HG02759 (cell line): ENCODE measurements around the gene CCDC9.

Experiments
- ATAC-seq: cut with Tn5 transposase; IDR thresholded peaks from one replicate; pipeline ENCODE4 v1.9.1; 2021; ENCODE audit warnings: mild to moderate bottlenecking, moderate library complexity; ENCODE audit not compliant: unreplicated experiment

Gene CCDC9

DNA sequence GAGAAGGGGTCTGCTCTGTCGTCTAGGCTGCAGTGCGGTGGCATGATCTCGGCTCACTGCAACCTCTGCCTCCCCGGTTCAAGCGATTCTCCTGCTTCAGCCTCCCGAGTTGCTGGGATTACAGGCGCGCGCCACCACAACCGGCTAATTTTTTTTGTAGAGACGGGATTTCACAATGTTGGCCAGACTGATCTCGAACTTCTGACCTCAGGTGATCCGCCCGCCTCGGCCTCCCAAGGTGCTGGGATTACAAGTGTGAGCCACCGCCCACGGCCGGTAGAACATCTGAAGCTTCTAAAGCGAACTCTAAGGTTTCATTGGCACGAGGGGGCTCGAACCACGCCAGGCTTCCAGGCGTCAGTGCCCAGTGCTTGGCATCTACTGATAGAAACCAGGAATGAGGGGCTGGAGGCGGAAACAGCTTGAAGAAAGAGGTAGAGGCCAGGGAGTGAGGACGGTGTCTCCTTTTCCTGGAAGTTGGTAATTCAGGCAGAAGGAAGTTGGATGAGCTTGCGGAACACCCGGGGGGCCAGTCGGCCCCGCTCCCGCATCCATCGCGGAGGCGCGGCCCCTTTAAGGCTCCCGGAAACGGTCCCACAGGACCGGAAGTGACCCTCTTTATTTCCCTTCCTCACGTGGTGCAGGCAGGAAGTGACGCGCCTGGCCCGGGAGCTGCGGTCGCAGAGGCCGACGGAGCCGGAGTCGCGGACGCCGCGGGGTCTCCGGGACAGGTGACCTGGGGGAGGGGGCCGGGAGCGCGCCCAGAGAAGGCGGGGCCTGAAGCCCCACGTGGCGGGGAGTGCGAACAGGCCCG lies at the start of gene CCDC9:
TSS of gene CCDC9 (plus strand) at position 647 of the 814 bp plus-strand sequence. CDS start 1,876 bp downstream, outside the sequence.
- peak; percentile 66 for ATAC-seq

- no peak for ATAC-seq
These were observed 46.8 kb upstream of the CCDC9 start for GRCh38 chr19:47209319-47210179.

GRCh38 chr19:47210180-47210490 lies 46.2 kb upstream of the CCDC9 start:
- no peak for ATAC-seq

DNA sequence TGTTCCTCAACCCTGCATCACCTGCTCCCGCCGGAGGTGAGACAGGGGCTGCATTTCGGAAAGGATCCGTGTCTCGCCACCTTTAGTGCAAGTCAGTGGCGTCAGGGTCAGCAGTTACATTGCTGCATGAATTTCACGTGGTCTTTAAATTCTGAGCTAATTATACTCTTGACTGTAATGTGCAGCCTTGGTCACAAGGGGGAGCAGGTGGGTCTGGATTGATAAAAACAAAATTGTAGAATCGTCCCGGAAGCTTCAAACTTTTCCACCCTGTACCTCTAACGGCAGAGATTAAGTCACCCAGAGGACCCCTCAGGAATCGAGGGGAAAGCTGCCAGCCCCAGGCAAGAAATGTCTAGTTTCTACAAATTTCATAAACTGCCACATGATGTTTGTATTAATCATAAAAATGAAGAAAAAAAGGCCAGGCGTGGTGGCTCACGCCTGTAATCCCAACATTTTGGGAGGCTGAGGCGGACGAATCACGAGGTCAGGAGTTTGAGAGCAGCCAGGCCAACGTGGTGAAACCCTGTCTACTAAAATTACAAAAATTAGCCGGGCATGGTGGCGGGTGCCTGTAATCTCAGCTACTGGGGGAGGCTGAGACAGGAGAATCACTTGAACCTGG lies 45.5 kb upstream of the CCDC9 start:
- no peak for ATAC-seq

- ATAC-seq, result no peak
These were observed 40.7 kb upstream of the CCDC9 start for GRCh38 chr19:47215581-47215980.

DNA sequence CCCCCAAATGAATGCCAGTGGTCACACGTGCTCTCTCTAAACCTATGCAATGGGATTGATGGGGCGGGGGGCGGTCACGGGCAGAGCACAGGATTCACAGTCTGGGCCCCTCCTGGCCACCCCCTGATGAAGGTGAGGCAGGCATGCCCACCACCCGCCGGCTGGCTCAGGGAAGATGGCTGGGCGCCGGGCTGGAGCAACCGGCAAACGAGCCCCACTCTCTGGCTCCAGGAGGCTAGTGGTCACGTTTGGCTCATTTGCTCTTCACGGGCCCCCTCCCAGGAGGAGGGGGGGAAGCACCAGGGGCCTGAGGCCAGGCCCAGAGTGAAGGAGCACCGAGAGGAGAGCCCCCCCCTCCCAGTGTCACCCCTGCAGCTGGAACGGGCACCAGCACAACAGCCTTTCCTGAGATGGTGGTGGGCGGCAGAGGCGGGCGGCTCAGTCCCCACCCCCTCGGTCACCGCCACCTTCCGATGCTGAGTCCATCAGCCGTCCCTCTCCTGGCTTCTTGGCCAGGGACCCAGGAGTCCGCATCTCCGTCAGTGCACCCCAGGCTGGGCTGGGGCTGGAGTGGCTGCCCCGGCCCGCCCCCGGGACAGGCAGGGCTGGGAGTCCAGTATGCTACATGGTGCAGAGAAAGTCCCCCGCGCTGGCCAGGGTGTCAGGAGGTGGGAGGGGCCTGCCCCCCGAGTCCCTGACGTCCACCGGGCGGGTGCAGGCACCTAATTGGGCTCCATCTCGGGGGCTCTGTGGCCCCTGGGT lies 35.1 kb upstream of the CCDC9 start:
- no peak for ATAC-seq

DNA sequence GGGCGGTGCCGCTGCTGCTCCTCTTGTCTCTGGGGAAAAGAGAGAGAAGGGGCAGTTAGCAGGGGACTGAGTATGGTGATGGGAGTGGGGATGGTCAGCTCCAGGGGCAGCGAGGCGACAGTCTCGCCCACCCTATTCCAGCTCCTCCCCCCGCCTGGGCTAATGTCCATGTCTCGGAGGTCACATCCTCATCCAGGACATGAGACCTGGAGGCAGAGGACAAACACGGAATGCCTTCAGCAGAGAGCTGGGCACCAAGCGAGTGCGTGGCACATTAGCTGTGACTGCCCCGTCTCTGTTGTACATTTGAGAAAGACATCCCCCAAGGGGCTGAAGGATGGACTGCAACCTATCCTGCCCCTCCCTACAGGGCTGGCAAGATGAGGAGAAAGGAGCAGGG lies 34.4 kb upstream of the CCDC9 start:
- ATAC-seq, result no peak

GRCh38 chr19:47225746-47226425 lies 30.4 kb upstream of the CCDC9 start:
- peak; percentile 48 for ATAC-seq

DNA sequence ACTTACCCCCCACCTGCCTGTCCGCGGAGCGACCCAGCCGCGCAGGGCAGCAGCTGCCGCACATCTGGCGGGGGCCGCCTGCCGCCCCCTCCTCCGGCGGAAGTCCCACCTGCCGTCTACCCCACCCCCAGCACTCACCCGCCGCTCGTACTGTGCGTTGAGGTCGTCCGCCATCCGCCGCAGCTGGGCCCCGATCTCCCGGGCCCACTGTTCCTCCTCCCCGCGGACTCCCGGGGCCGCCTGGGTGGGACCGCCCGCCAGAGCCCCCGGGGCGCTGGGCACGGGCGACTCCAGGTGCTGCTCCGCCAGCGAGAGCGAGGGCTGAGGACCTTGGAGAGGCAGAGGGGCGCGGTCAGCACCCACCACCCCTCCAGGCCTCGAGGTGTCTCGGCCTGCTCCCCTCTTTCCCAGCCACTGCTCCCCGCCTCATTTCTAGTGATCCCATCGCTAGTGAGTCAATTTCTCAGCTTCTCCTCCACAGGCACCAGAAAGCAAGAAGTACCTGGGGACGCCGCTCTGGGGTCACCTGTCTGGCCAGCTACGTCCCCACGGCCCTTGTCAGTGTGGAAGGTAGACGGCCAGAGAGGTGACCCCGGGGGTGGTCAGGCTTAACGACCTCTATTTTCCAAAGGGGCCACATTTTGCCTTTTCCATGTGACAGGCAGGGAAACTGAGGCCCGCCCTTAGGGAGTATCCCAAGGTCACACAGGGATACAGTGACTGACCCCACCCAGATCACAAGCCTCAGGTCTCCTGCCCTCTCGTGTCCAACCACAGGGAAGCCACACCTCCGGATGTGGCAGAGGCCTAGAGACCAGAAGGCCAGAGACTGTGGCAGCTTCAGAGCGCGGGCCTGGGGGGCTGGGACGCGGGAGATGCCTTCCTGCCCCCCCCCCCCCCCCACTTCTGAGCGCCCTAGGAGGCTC lies 29.6 kb upstream of the CCDC9 start:
- peak; percentile 20 for ATAC-seq

GRCh38 chr19:47227352-47228167 lies 28.8 kb upstream of the CCDC9 start:
- no peak for ATAC-seq

GRCh38 chr19:47228168-47228936 lies 28.0 kb upstream of the CCDC9 start:
- no peak for ATAC-seq

- no peak for ATAC-seq
These were observed 27.2 kb upstream of the CCDC9 start for GRCh38 chr19:47228937-47229675.

DNA sequence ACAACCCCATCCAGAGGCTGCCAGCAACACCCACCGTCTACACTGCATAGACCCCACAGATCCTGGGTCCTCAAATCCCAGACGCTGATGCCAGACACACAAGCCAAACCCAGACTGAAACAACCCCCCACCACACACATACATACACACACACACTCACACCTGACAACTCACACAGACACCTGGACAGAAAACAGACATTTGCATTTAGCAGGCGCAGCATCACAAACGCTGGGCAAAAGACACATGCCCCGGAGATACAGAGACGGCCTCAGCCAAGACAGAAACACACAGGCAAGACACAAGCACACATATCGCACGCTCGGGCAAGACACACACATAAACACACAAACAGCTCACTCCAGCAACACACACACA lies 26.7 kb upstream of the CCDC9 start:
- ATAC-seq, result no peak

GRCh38 chr19:47230054-47230920 lies 26.0 kb upstream of the CCDC9 start:
- peak; percentile 24 for ATAC-seq

DNA sequence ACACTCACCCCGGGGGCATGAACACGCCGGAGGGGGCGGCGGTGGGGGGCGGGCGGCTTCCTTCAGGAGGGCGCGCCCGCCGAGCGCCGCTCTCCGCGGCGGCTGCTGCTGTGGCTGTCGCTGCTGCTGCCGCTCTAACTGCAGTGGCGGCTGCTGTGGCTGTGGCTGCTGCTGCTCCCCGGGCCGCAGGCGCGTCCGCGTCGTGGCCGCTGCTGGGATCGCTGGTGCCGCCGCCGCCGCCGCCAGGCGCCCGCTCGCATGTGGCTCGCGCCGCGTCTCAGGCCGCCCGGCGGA lies 25.5 kb upstream of the CCDC9 start, which contains the start of gene BBC3:
TSS of gene BBC3 (minus strand) at position 279 of the 294 bp plus-strand sequence. CDS start 2,768 bp downstream, outside the sequence.
- no peak for ATAC-seq
